ENCODE measurements around the gene LILRA5. TPM values are rescaled to one million over a fixed set of nuclear protein-coding genes. Genes with fewer than 3 reads are reported as not detected.
A peak's percentile ranks its signal among the peaks of the same experiment; 100 is the strongest.

LILRA5 gene
- total and polyA plus RNA-seq, 2 donors (not counting 1 experiment from before 2014, with no cell fraction given): 1.8 TPM; not detected in 1

DNA sequence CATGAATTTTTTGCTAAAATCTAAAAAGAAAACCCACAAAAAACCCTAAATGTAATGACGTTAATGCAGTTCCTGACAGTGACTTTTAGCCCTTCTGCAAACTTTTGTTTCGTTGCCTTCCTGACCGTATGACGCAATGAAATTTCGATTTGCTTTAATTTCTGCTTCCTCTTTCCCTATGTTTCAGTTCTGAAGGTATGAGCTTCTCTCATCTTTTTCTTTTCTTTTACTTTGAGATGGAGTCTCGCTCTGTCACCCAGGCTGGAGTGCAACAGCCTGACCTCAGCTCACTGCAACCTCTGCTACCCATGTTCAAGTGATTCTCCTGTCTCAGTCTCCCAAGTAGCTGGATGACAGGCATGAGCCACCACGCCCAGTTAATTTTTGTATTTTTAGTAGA, 6.1 kb upstream of the LILRA5 start:
- H3K27me3 ChIP-seq (replicated peaks in 1 of 4; ENCODE audit: control extremely low read depth in 1 of 4, control insufficient read depth in 3 of 4, insufficient read depth in 4 of 4, low read length in 3 of 4): peaks cover 0 to 18% (median 8%) of the 10 kb centered on the region in 4 experiments
- H3K36me3 ChIP-seq (replicated peaks in 1 of 2; ENCODE audit: control extremely low read depth in 1 of 2, control insufficient read depth in 1 of 2, extremely low read depth in 1 of 2, insufficient read depth in 2 of 2, low read length in 1 of 2): no peaks in the 10 kb centered on the region
- DNase-seq (peak; percentile 87), ATAC-seq (ENCODE audit: low read depth) (peak; percentile 82)
- no peak overlapping the region for H3K9ac ChIP-seq (ENCODE audit: low read length)
- no peak overlapping the region for H3K4me3 ChIP-seq (ENCODE audit: control extremely low read depth in 1 of 5, extremely low read depth in 1 of 5, insufficient read depth in 1 of 5, low read depth in 2 of 5, low read length in 4 of 5)
- ChIA-PET CTCF (interaction anchor here (0.8 to 13.5 kb wide), 5 partner anchors 35 to 280 kb away, joined by 3 to 235 read pairs (median 3); no protein-coding TSS in a partner anchor), POLR2A (interaction anchor here (0.6 to 0.7 kb wide), 2 partner anchors 29 to 154 kb away, joined by 3 to 5 read pairs; no protein-coding TSS in a partner anchor)
- Mint-ChIP-seq H3K4me3 (peak overlapping the region; percentile 74), H3K9me3 (ENCODE audit: insufficient read depth) (no peaks in the 10 kb centered on the region), H3K27ac (peak overlapping the region; percentile 80), H3K27me3 (peaks cover 21% of the 10 kb centered on the region), H3K4me1 (peaks cover 20% of the 10 kb centered on the region)
- H3K27ac ChIP-seq (ENCODE audit: low read length in 2 of 2): no peak overlapping the region
- no peaks in the 10 kb centered on the region for H3K79me2 ChIP-seq (ENCODE audit: control insufficient read depth, insufficient read depth, low read length)
- intact Hi-C loops (cut with micrococcal nuclease): no loop called here
- no peaks in the 10 kb centered on the region for H4K20me1 ChIP-seq (ENCODE audit: control insufficient read depth, insufficient read depth, low read length, poor library complexity, severe bottlenecking)
- peaks cover 11 to 16% of the 10 kb centered on the region in 2 donors for H3K4me1 ChIP-seq (ENCODE audit: control insufficient read depth in 2 of 2, insufficient read depth in 2 of 2, low read length in 2 of 2)
- no peaks in the 10 kb centered on the region for H3K9me3 ChIP-seq (ENCODE audit: control extremely low read depth in 1 of 3, control insufficient read depth in 2 of 3, insufficient read depth in 1 of 3, low read length in 2 of 3)
- no peak overlapping the region for H2AFZ ChIP-seq (ENCODE audit: insufficient read depth, low read depth, low read length, poor library complexity, severe bottlenecking)
- peak overlapping the region; percentile 33 for H3K4me2 ChIP-seq (replicated peaks; ENCODE audit: low read depth, low read length, poor library complexity, severe bottlenecking)
- WGBS (ENCODE audit: insufficient coverage): no CpG with 5 or more reads among the region's 7 CpGs
- TF ChIP-seq, protein P1, sequence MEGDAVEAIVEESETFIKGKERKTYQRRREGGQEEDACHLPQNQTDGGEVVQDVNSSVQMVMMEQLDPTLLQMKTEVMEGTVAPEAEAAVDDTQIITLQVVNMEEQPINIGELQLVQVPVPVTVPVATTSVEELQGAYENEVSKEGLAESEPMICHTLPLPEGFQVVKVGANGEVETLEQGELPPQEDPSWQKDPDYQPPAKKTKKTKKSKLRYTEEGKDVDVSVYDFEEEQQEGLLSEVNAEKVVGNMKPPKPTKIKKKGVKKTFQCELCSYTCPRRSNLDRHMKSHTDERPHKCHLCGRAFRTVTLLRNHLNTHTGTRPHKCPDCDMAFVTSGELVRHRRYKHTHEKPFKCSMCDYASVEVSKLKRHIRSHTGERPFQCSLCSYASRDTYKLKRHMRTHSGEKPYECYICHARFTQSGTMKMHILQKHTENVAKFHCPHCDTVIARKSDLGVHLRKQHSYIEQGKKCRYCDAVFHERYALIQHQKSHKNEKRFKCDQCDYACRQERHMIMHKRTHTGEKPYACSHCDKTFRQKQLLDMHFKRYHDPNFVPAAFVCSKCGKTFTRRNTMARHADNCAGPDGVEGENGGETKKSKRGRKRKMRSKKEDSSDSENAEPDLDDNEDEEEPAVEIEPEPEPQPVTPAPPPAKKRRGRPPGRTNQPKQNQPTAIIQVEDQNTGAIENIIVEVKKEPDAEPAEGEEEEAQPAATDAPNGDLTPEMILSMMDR (IDR thresholded peaks at IDR 0.05): no peak
- no peak for TF ChIP-seq EZH2 (IDR thresholded peaks at IDR 0.05; ENCODE audit: borderline replicate concordance, insufficient read depth, low read depth, low read length, poor library complexity, severe bottlenecking)

DNA sequence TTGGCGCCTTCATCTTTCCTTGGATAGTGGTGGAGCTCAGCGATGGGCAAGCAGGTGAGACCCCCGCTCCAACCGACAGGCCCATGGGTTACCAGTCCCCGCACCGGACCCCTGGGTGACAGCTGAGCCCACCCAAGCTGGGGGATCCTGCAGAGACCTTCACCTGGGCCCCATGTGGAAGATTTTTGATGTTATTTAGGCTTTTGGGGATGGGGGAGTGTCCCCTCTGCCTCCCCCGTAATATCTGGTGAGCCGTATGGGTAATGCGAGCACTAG, 4.9 kb upstream of the LILRA5 start:
- H4K20me1 ChIP-seq (ENCODE audit: control insufficient read depth, insufficient read depth, low read length, poor library complexity, severe bottlenecking): no peaks in the 10 kb centered on the region
- no peak overlapping the region for H2AFZ ChIP-seq (ENCODE audit: insufficient read depth, low read depth, low read length, poor library complexity, severe bottlenecking)
- 97% methylated on average over 6 of the region's 9 CpGs for WGBS (ENCODE audit: insufficient coverage)
- no peak overlapping the region for H3K4me2 ChIP-seq (replicated peaks; ENCODE audit: low read depth, low read length, poor library complexity, severe bottlenecking)
- intact Hi-C loops (cut with micrococcal nuclease): no loop called here
- H3K9me3 Mint-ChIP-seq (ENCODE audit: insufficient read depth): no peaks in the 10 kb centered on the region
- H3K27ac ChIP-seq (ENCODE audit: low read length in 2 of 2): no peak overlapping the region
- no peak overlapping the region for H3K4me3 Mint-ChIP-seq
- ChIA-PET CTCF (interaction anchor here (1.3 to 13.5 kb wide), 3 partner anchors 52 to 150 kb away, joined by 4 to 235 read pairs (median 5); no protein-coding TSS in a partner anchor), POLR2A (no interaction called here)
- H3K9ac ChIP-seq (ENCODE audit: low read length): no peak overlapping the region
- H3K9me3 ChIP-seq (ENCODE audit: control extremely low read depth in 1 of 3, control insufficient read depth in 2 of 3, insufficient read depth in 1 of 3, low read length in 2 of 3): no peaks in the 10 kb centered on the region
- no peak for TF ChIP-seq EZH2 (IDR thresholded peaks at IDR 0.05; ENCODE audit: borderline replicate concordance, insufficient read depth, low read depth, low read length, poor library complexity, severe bottlenecking)
- TF ChIP-seq, protein P1 (IDR thresholded peaks at IDR 0.05): no peak
- peaks cover 26% of the 10 kb centered on the region for H3K27me3 Mint-ChIP-seq
- H3K4me1 ChIP-seq (ENCODE audit: control insufficient read depth in 2 of 2, insufficient read depth in 2 of 2, low read length in 2 of 2): peaks cover 13 to 20% of the 10 kb centered on the region in 2 donors
- ATAC-seq (ENCODE audit: low read depth): no peak
- H3K4me1 Mint-ChIP-seq: peaks cover 24% of the 10 kb centered on the region
- no peaks in the 10 kb centered on the region for H3K79me2 ChIP-seq (ENCODE audit: control insufficient read depth, insufficient read depth, low read length)
- no peak overlapping the region for H3K4me3 ChIP-seq (ENCODE audit: control extremely low read depth in 1 of 5, extremely low read depth in 1 of 5, insufficient read depth in 1 of 5, low read depth in 2 of 5, low read length in 4 of 5)
- peaks cover 0 to 25% (median 13%) of the 10 kb centered on the region in 4 experiments for H3K27me3 ChIP-seq (replicated peaks in 1 of 4; ENCODE audit: control extremely low read depth in 1 of 4, control insufficient read depth in 3 of 4, insufficient read depth in 4 of 4, low read length in 3 of 4)
- H3K27ac Mint-ChIP-seq: no peak overlapping the region
- H3K36me3 ChIP-seq (replicated peaks in 1 of 2; ENCODE audit: control extremely low read depth in 1 of 2, control insufficient read depth in 1 of 2, extremely low read depth in 1 of 2, insufficient read depth in 2 of 2, low read length in 1 of 2): no peaks in the 10 kb centered on the region
- no peak for DNase-seq
